Suppressor macrophage (primary cell): ENCODE results near the gene TMC8.
"Not testable (repeated sequence)": the region's sequence is repeated elsewhere in the genome, so short reads cannot be mapped to it uniquely, and the experiment has no call there.

Experiments
- DNase-seq, 4 experiments: peaks; one replicate each; pipeline ENCODE4 v3.0.0-alpha.2; 2020 to 2022

Gene TMC8

DNA sequence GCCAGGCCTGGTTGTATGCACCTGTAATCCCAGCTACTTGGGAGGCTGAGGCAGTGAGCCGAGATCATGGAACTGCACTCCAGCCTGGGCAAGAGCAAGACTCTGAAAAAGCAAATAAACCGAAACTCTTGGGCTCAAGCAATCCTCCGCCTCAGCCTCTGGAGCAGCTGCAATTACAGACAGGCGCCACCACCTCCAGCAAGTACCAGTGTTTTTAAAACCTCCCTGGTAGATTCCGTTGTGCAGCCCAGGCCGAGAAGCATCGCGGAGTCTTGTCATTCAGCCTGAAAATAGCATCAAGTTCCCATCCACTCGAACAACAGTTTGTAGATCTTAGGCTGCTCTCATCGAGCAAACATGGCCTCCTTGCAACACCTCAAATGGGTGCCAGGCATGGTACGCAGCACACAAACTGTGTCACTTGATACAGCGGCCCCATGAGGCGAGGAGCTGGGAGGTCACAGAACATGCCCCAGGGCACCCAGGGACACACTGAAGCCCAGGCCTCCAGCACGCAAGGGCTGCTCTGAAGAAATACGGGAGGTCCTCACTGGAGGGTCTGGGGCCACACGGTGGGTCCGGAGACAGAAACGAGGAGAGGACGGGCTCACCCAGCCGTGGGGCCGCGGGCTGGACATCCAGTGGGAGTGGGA is 20.1 kb upstream of the TMC8 start:
- DNase-seq, result no peak

DNA sequence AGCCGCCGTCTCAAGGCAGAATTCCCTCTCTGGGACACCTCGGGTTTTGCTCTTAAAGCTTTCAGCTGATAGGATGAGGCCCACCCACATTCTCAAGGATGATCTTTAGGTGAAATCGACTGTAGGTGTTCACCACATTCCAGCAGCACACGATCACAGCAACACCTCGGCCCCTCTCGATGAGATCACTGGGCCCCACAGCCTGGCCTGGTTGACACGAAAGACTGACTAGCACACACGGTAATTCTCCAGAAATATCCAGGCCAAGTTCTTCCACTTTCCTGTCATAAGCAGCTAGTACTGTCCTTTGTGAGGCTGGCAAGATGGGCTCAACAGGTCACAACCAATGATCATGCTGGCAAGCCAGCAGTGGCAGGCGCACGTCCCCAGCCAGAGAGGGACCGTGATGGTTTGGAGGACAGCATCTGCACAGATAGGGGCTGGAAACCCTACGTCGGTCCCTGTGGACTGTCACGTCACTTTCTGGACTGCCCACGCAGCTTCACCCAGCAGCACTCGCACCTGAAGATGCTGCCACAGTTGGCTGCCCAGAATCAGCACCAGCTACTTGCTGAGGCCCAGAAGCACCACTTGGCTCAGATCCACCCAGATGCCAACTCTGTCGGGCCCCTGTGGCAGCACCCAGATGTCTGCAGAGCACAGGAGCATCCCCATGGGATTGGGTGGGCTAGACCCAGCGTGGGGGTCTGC is 19.4 kb upstream of the TMC8 start:
- DNase-seq, result no peak

DNA sequence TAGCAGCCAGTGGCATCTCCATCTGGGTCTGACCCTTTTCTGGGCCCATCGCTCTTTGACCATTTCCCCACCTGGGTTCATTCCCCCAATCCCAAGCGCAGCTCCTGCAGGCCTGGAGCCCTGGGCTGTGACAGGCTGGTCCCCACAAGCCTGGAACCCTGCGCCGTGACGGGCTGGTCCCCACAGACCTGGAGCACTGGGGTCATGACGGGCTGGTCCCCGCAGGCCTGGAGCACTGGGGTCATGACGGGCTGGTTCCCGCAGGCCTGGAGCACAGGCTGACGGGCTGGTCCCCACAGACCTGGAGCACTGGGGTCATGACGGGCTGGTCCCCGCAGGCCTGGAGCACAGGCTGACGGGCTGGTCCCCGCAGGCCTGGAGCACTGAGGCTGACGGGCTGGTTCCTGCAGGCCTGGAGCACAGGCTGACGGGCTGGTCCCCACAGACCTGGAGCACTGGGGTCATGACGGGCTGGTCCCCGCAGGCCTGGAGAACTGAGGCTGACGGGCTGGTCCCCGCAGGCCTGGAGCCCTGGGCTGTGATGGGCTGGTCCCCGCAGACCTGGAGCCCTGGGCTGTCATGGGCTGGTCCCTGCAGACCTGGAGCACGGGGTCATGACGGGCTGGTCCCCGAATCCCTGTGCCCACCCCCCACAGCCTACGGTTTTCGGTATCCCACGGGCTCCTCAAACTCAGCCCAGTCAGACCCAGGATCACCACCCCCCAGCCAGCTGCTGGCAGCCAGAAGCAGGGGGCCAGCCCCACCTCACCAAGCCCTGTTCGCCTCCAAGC is 18.6 kb upstream of the TMC8 start:
- DNase-seq, result no peak

DNA sequence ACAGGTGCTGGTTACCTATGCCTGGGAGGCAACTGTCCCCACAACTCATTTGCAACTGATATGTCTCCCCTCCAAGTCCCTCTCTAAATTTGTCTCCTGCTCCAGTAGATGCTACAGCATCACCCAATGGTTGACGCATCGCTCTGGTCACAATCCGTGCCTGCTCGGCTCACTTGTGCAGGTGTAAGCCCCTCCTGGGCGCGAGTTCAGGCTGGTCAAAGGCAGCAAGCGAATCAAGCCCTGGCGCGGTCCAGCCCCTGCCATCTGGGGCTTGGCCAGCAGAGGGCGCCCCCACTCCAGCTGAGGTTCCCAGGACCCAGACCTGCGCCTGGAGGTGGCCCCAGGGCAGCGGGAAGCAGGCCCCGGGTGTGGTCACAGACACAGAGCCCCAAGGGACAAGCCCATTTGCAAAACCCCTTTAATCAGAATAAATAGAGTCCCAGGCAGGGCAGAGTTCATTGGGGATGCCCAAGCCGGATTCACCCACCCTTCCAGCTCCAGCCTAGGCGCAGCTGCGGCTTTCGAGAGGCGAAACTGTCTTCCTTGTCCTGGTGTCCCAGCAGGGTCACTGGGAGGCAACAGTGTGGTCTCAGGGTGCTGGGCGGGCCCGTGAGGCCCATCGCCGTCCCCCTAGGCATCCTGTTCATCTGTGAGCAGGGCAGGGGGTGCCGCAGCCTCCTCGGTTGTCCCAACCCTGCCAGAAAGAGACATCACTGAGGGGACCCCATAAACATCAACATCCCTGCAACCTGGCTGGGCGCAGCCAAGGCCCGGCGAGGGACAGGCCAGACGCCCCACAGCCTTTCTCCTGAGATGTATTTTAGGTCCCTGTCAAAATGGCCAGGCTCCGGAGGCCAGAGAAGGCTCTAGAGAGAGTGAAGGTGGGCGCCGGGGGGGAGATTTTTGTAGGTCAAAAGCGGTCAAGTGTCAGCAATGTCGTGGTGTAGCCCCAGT is 17.8 kb upstream of the TMC8 start:
- DNase-seq, result peak; percentile 70 to 88 (median 81)

DNA sequence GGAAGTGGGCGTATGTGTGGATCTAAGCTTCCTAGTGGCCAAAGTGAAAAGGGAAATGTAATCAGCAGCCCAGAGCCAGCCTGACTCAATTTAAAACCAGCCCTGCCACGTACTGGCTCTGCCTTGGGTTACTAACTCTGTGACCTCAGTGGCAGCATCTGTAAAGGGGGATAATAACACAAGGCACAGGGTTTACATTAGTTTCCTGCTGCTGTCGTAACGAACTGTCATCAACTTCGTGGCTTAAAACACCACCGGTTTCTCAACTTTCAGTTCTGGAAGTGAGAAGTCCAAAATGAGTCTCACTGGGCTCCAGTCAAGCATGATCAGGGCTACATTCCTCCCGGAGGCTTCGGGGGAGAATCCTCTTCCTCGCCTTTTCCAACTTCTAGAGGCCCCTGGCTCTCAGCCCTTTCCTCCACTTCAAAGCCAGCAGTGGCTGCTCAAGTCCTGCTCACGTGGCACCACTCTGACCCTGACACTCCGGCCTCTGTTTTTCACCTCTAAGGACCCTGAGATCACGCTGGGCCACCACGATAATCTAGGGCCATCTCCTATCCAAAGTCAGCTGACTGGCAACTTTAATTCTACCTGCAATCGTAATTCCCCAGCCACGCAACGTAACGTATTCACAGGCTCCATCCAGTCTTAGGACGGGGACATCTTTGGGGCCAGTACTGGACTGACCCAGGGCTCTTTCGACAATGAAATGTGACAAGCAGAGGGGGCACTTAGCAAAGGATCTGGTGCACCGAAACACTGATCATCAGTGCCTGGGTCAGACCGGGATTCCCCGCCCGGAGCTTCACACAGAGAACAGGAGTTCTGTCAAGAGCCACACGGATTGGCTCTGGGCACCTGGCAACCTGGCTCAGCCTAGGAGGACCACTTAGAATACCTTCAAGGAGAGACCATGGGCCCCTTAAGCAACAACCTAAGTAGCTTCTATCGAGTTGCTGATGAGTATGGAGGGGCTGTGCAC is 16.5 kb upstream of the TMC8 start:
- DNase-seq, result peak; percentile 53 to 76 (median 60)

DNA sequence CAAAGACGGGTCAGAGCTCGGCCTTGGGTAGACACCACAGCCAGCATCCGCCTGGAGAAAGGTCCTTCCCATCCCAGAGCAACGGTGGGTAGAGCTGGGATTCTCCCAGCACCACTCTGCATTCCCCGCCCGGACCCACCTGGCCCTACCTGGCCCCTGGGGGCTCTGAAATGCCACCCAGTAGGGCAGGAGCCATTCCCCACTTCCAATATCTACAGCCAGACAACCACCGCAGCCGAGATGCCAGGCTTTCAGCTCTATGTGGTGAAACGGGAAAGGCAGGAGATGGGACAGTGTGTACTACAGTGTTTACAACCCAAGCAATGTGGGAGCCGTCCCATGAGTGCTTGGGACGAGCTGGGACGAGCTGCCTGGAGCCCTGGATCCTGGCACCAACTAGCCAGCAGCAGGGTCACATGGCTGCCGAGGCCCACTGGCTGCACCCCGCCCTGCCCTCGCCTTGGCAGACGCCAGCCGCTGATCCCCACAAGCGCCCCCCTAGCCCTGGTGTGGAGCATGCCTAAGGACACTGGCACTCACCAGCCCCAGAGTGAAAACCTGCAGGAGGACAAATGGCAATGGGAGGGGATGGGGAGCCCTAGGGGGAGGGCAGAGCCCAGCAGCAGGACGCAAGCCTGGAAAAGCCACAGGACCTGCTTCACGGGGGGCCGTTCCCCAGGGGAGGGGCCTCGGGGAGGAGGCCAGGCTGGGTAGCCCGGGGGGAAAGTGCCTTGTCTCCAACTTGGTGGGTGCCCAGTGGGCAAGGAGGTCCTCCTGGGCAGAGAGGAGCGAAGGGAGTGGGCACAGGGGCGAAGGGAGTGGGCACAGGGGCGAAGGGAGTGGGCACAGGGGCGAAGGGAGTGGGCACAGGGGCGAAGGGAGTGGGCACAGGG is 15.5 kb upstream of the TMC8 start:
- no peak for DNase-seq

DNA sequence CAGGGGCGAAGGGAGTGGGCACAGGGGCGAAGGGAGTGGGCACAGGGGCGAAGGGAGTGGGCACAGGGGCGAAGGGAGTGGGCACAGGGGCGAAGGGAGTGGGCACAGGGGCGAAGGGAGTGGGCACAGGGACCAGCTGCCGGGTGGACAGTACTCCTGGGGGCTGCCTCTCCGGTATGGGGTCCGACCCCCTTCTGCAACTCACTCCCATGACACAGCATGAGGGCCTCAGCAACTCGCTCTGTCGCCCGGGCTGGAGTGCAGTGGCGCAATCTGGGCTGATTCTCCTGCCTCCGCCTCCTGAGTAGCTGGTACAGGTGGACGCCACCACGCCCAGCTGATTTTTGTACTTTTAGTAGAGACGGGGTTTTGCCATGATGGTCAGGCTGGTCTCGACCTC is 14.8 kb upstream of the TMC8 start:
- not testable (repeated sequence) for DNase-seq

DNA sequence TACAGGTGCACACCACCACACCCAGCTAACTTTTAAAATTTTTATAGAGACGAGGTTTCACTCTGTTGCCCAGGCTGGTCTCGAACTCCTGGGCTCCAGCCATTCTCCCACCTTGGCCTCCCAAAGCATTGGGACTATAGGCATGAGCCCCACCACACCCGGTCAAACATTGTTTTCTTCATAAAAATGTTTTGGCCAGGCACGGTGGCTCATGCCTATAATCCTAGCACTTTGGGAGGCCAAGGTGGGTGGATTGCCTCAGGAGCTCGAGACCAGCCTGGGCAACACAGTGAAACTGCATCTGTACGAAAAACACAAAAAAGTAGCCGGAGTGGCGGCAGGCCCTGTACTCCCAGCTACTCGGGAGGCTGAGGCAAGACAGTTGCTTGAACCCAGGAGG is 14.2 kb upstream of the TMC8 start:
- no peak for DNase-seq

DNA sequence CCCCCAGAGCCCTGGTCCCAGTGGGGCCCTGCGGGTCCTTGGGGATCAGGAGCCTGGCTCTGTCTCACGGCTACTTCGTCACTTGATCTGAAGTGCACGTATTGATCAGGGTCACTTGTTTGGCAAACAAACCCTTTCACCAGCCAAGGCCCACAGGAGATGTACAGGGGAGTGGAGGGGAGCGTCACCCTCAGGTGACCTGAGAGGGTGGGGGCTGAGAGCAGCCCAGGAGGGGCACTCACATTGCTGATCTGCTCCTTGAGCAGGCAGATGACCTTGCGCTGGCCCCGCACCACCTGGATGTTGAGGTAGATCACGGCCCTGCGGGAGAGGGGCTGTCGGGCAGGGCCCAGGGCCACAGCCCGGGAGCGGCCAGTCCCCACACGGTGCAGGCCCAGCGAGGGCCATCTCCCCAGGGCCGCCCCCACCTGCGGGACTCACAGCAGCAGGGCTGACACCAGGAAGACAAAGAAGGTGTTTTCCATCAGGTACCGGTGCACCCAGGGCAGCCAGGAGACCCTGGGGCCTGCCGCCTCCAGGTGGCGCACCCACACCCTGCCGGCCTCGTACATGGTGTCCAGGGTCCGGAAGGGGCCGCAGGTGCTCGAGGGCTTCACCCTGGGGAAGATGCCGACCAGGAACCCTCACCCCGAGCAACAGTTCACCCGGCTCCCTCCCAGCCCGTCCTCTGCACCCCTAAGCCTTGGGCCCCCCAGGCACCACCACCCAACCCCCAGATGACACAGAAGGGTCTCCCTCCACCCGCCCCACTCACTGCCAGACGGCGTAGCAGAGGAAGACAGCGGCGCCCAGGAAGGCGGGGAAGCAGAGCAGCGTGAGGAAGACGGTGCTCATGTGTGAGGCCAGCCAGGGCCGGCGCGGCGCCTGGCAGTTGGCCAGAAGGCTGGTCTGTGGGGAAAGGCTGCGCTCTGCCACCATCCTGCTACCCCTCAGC is 13.3 kb upstream of the TMC8 start:
- DNase-seq, result peak in 1 of 4 experiments; percentile 49

DNA sequence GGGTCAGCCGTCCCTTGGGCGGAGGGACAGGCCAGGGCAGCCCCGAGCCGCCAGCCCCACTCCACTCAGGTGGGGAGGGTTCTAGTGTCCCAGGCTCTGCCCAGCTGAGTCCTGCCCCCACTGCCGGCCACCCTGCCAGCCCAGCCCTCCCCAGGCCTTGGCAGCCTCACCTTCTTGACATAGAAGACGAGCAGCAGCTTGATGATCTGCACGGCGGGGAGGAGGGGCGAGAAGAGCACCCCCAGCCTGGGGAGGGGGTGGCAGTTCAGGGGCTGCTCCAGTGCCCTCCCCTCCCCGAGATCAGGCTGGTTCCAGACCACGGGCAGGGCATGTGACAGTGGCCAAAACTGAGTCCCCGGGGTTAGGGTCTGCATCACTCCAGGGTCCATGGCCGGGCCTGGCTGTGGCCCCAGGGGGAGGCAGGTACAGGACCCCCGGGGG is 11.8 kb upstream of the TMC8 start:
- no peak for DNase-seq

DNA sequence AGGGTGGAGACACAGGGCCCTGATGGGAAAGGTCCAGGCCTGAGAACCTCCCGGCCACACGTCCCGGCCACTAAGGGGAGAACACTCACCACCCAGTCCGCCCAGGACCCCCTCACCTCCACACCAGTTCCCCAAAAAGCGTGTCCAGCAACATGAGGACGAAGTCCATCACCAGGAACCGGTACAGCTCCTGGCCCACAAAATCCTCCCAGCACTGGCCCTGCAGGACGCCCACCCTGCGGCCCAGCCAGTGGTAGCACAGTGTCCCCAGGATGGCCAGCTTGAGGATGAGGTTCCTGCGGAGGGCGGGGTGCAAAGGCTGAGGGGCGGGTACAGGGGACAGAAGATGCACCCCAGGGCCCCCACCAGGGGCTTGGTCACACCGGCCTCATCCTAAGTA is 10.0 kb upstream of the TMC8 start:
- DNase-seq, result no peak

DNA sequence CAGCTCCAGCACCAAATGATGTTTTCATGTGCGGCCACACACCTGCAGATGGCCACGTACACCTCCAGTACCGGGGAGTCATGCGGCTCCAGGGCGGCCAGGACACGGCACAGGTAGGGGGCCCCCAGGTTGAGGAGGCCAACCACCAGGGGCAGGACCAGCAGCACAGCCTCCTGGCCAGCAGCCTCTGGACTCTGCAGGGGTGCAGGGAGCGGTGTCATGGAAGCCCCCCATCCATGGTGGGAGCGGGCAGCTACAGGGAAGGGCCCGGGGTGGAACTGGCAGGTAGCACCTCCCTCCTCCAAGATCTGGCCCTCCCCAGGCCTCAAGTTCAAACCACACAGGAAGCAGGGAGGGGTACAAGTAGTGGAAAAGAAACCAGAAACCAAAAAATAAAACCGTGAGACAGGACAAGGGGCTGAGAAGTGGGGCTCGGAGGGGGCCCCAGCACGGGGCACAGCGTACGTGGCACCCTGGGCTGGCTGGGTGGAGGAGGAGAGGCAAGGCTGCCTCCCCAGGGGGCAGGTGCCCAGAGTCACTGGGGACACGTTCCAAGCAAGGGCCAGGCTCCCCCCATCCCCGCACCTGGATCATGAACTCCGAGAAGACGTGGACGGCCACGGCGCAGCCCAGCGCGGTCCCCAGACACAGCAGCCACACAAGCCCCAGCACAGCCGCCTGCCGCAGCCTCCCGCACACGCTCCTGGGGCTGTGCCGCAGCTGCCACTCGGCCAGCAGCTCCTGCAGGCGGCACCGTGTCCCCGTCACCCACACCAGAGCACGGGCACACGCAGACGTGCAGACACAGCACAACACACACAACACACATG is 9.4 kb upstream of the TMC8 start:
- DNase-seq, result no peak

DNA sequence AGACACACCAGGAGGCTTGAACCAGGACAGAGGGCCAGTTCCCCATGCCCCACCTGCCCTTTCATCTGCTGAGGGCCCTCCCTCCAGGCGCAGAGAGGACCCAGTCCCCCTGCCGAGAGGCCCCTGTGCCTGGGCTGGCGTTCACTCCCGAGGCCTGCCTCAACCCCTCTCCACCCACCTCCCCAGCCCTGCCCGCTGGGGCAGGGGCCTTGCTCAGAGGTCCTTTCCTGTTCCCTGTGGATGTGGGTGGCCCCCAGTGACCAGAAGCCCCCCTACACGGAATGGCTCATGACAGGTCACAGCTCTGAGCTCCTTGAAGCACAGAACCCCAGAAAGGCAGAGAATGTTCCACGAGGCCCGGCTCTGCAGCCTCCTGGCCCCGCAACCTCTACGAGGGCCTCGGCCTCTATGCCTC is 8.8 kb upstream of the TMC8 start:
- no peak for DNase-seq

DNA sequence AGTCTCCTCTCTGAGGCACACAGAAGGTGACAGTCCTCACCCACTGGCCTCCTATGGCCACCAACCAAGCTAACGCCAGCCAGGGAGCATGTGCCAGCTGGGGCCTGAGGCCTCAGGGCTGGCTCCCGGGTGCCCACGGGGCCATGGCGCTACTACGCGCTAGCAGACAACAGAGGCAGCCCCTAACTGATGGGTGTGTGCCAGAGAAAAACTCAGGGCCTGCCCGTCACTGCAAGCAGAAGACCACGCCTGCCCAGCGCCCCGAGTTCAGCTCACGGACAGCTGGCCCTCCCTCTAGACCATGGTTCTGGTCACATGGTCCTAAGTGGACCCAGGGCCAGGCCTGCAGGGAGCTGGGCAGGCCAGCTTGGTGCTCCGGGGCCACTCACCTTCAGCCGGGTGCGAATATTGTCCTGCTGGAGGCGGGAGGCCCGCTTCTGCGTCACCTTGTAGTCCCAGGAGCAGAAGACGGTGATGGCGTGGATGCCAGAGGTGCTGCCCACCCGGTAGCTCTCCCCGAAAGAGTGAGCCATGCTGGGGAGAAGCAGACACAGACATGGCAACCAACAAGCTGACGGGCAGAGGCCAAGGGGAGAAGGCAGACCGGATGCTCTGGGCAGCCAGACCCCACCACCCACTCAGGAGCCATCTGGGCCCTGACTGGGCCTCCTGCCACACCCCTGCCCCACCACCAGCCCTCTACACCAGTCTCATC is 8.2 kb upstream of the TMC8 start:
- no peak for DNase-seq

DNA sequence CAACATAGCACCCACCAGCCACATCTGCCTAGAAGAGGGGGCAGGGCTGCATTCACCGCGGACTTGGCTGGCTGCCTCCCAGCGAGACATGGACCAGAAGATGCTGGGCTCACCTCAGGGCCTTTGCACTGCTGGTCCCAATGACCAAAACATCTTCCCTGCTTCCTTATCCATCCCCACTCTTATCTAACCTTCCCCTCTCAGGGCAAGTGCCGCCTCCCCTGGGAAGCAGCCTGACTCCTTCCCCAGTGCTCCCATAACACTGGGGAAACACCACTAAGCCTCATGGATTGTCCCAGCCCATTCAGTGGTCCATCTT is 7.7 kb upstream of the TMC8 start:
- DNase-seq, result no peak

DNA sequence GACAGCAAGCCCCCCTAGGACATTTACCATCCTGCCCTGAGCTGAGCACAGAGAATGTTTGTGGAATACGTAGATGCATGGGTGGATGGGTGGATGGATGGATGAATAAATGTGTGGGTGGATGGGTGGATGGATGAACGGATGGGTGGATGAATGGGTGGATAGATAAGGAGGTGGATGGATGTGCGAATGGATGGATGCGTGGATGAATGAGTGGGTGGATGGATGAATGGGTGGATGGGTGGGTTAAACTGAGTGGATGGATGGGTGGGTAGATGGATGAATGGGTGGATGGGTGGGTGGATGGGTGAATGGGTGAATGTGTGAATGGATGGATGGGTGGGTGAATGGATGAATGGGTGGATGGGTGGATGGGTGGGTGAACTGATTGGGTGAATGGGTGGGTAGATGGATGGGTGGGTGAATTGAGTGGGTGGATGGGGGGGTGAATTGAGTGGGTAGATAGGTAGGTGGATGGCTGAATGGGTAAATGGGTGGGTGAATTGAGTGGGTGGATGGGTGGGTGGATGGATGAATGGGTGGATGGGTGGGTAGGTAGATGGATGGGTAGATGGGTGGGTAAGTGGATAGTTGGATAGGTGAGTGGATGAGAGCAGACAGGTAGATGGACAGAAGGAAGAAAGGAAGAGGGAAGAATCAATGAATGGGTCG is 7.2 kb upstream of the TMC8 start:
- DNase-seq, result no peak
